SK-N-MC (cell line): ENCODE results near the gene LOXL1.

ENCODE experiments used
- EZH2 ChIP-seq: fragments of 200-600 bp; sonication (generic); IDR thresholded peaks from one replicate; pipeline ENCODE4 v1.6.1; 2017; ENCODE audit warnings: antibody characterized with exemption
- FOXP2 ChIP-seq: optimal IDR thresholded peaks from 2 replicates; pipeline ENCODE3; 2011; ENCODE audit warnings: mild to moderate bottlenecking, moderate library complexity; ENCODE audit not compliant: insufficient read depth; ENCODE audit errors: extremely low read length, control extremely low read depth
- POLR2AphosphoS5 ChIP-seq: IDR thresholded peaks from 2 replicates; pipeline ENCODE4 v1.6.1; 2012; ENCODE audit warnings: mild to moderate bottlenecking, low read depth, low read length, borderline replicate concordance

GRCh38 chr15:73914145-73914544, 12.1 kb upstream of the LOXL1 start:
- TF ChIP-seq POLR2AphosphoS5 (no peak), EZH2 (no peak), FOXP2 (no peak)
